Liver (tissue), 9 donors: ENCODE results near the gene AGFG1. TPM values are rescaled to one million over a fixed set of nuclear protein-coding genes. Genes with fewer than 3 reads are reported as not detected.

Experiments used
- DNase-seq: peaks from one replicate; pipeline ENCODE4 v3.0.0-alpha.2; 2017; ENCODE audit warnings: low spot score
- H3K27ac ChIP-seq, 2 donors: one replicate each; pipeline ENCODE4 v1.7.0; 2013; ENCODE audit warnings: inconsistent platforms in 2 of 2, low read length in 2 of 2, control low read depth in 1 of 2, low read depth in 1 of 2, mild to moderate bottlenecking in 1 of 2
- H3K27me3 ChIP-seq, 4 donors: one replicate each; pipeline versions ENCODE4 v1.6.1 to v1.7.0; 2013; ENCODE audit warnings: low read length in 3 of 4, inconsistent platforms in 1 of 4, mild to moderate bottlenecking in 1 of 4, moderate library complexity in 1 of 4; ENCODE audit not compliant: control insufficient read depth in 4 of 4, insufficient read depth in 4 of 4
- H3K36me3 ChIP-seq, 4 donors: one replicate each; pipeline versions ENCODE4 v1.6.1 to v1.7.0; 2013; ENCODE audit warnings: low read length in 3 of 4, mild to moderate bottlenecking in 3 of 4, low read depth in 1 of 4, moderate library complexity in 1 of 4; ENCODE audit not compliant: control insufficient read depth in 4 of 4, insufficient read depth in 3 of 4
- H3K4me1 ChIP-seq, 4 donors: one replicate each; pipeline versions ENCODE4 v1.6.1 to v1.7.0; 2013; ENCODE audit warnings: low read length in 3 of 4, mild to moderate bottlenecking in 3 of 4, moderate library complexity in 1 of 4; ENCODE audit not compliant: control insufficient read depth in 4 of 4, insufficient read depth in 4 of 4
- H3K4me3 ChIP-seq, 3 donors: one replicate each; pipeline versions ENCODE4 v1.6.1 to v1.7.0; 2013; ENCODE audit warnings: low read length in 3 of 3, control low read depth in 1 of 3, low read depth in 1 of 3, mild to moderate bottlenecking in 1 of 3
- H3K9ac ChIP-seq, 2 donors: one replicate each; pipeline ENCODE4 v1.7.0; 2013; ENCODE audit warnings: low read length in 2 of 2, mild to moderate bottlenecking in 2 of 2, moderate library complexity in 2 of 2, control low read depth in 1 of 2, low read depth in 1 of 2
- H3K9me3 ChIP-seq, 4 donors: one replicate each; pipeline versions ENCODE4 v1.6.1 to v1.7.0; 2013; ENCODE audit warnings: low read length in 3 of 4; ENCODE audit not compliant: control insufficient read depth in 4 of 4
- ATF3 ChIP-seq: IDR thresholded peaks from 2 replicates; pipeline ENCODE4 v1.6.1; 2016; ENCODE audit warnings: antibody characterized with exemption
- EGR1 ChIP-seq, 2 donors: IDR thresholded peaks; 2 replicates each; pipeline ENCODE4 v1.6.1; 2016 to 2018; ENCODE audit warnings: antibody characterized with exemption in 2 of 2, low read depth in 2 of 2
- FOXA1 ChIP-seq: IDR thresholded peaks from 2 replicates; pipeline ENCODE4 v1.6.1; 2016; ENCODE audit warnings: antibody characterized with exemption
- GABPA ChIP-seq, 2 donors: IDR thresholded peaks in 1 of 2; conservative IDR thresholded peaks in 1 of 2; 2 replicates each; pipeline ENCODE4 v1.6.1; 2016; ENCODE audit warnings: antibody characterized with exemption in 2 of 2, mild to moderate bottlenecking in 1 of 2, moderate library complexity in 1 of 2
- HNF4A ChIP-seq, 2 donors: conservative IDR thresholded peaks; 2 replicates each; pipeline ENCODE4 v1.6.1; 2016; ENCODE audit warnings: antibody characterized with exemption in 2 of 2, mild to moderate bottlenecking in 2 of 2
- JUND ChIP-seq, 2 donors: IDR thresholded peaks; 2 replicates each; pipeline ENCODE4 v1.6.1; 2016; ENCODE audit warnings: antibody characterized with exemption in 2 of 2
- NR2F2 ChIP-seq: IDR thresholded peaks from 2 replicates; pipeline ENCODE4 v1.6.1; 2016; ENCODE audit warnings: antibody characterized with exemption
- RAD21 ChIP-seq, 2 donors: IDR thresholded peaks; 2 replicates each; pipeline ENCODE4 v1.6.1; 2016; ENCODE audit warnings: antibody characterized with exemption in 2 of 2, mild to moderate bottlenecking in 2 of 2
- RXRA ChIP-seq, 2 donors: IDR thresholded peaks; 2 replicates each; pipeline ENCODE4 v1.6.1; 2017 to 2018; ENCODE audit warnings: antibody characterized with exemption in 2 of 2, mild to moderate bottlenecking in 1 of 2
- SP1 ChIP-seq: IDR thresholded peaks from 2 replicates; pipeline ENCODE4 v1.6.1; 2018; ENCODE audit warnings: antibody characterized with exemption, mild to moderate bottlenecking
- TAF1 ChIP-seq: conservative IDR thresholded peaks from 2 replicates; pipeline ENCODE4 v1.6.1; 2016; ENCODE audit warnings: antibody characterized with exemption, mild to moderate bottlenecking
- YY1 ChIP-seq: IDR thresholded peaks from 2 replicates; pipeline ENCODE4 v1.6.1; 2016; ENCODE audit warnings: antibody characterized with exemption, mild to moderate bottlenecking
- WGBS: extraction: QIAGEN DNeasy Blood & Tissue Kit; methylation state at CpG from one replicate; pipeline ENCODE4 v1.1.7; 2013; 5-methylcytosine and 5-hydroxymethylcytosine counted together
- polyA plus RNA-seq, 2 donors: library from polyadenylated mRNA; stranded (reverse) in 1 of 2; unstranded in 1 of 2; fragments of 200-250 nt in 1 of 2; fragments of >200 nt in 1 of 2; fragmentation: Nextera tagmentation in 1 of 2; extraction: Ambion mirVana in 1 of 2; gene quantifications; one replicate each; pipeline versions ENCODE4 v1.2.1 to v1.2.3, GENCODE V29; 2013 to 2015
- total RNA-seq, 2 donors: library from RNA; depleted of rRNA; stranded (reverse); fragments of >200 nt; gene quantifications; one replicate each; pipeline ENCODE4 v1.2.3, GENCODE V29; 2014
- TF ChIP-seq, protein P1 (sequence below): IDR thresholded peaks from 2 replicates; pipeline ENCODE4 v1.6.1; 2016; ENCODE audit warnings: antibody characterized with exemption
- TF ChIP-seq, protein P2 (sequence below): fragments of 150-350 bp; IDR thresholded peaks from 2 replicates; pipeline ENCODE4 v1.5.1; 2017; ENCODE audit warnings: improper control_type of control experiment, low read depth, low read length; ENCODE audit not compliant: missing input control
- TF ChIP-seq, protein P3 (sequence below): IDR thresholded peaks from 2 replicates; pipeline ENCODE4 v1.6.1; 2016; ENCODE audit warnings: antibody characterized with exemption
- TF ChIP-seq, protein P4 (sequence below): IDR thresholded peaks from 2 replicates; pipeline ENCODE4 v1.6.1; 2016; ENCODE audit warnings: antibody characterized with exemption, mild to moderate bottlenecking
- donor health status: healthy.
- donor health status: healthy.
- donor health status: healthy.
- donor health status: healthy.
- donor health status: healthy.

The AGFG1 gene
- total and polyA plus RNA-seq, 4 donors = 8.5 to 49.7 (median 23.7) TPM

GRCh38 chr2:227566012-227566411 lies 94.1 kb downstream of the AGFG1 start:
- no peaks in the 10 kb centered on the region for H3K4me1 ChIP-seq
- TF ChIP-seq TAF1 = no peak
- TF ChIP-seq YY1 = no peak
- TF ChIP-seq GABPA (IDR thresholded peaks at IDR 0.05 in 1 of 2, conservative IDR thresholded peaks at IDR 0.05 in 1 of 2) = no peak
- TF ChIP-seq, protein P1, sequence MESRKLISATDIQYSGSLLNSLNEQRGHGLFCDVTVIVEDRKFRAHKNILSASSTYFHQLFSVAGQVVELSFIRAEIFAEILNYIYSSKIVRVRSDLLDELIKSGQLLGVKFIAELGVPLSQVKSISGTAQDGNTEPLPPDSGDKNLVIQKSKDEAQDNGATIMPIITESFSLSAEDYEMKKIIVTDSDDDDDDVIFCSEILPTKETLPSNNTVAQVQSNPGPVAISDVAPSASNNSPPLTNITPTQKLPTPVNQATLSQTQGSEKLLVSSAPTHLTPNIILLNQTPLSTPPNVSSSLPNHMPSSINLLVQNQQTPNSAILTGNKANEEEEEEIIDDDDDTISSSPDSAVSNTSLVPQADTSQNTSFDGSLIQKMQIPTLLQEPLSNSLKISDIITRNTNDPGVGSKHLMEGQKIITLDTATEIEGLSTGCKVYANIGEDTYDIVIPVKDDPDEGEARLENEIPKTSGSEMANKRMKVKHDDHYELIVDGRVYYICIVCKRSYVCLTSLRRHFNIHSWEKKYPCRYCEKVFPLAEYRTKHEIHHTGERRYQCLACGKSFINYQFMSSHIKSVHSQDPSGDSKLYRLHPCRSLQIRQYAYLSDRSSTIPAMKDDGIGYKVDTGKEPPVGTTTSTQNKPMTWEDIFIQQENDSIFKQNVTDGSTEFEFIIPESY = no peak
- TF ChIP-seq, protein P2, sequence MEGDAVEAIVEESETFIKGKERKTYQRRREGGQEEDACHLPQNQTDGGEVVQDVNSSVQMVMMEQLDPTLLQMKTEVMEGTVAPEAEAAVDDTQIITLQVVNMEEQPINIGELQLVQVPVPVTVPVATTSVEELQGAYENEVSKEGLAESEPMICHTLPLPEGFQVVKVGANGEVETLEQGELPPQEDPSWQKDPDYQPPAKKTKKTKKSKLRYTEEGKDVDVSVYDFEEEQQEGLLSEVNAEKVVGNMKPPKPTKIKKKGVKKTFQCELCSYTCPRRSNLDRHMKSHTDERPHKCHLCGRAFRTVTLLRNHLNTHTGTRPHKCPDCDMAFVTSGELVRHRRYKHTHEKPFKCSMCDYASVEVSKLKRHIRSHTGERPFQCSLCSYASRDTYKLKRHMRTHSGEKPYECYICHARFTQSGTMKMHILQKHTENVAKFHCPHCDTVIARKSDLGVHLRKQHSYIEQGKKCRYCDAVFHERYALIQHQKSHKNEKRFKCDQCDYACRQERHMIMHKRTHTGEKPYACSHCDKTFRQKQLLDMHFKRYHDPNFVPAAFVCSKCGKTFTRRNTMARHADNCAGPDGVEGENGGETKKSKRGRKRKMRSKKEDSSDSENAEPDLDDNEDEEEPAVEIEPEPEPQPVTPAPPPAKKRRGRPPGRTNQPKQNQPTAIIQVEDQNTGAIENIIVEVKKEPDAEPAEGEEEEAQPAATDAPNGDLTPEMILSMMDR = no peak
- TF ChIP-seq JUND (IDR thresholded peaks at IDR 0.05) = no peak
- TF ChIP-seq, protein P3, sequence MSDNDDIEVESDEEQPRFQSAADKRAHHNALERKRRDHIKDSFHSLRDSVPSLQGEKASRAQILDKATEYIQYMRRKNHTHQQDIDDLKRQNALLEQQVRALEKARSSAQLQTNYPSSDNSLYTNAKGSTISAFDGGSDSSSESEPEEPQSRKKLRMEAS = no peak
- TF ChIP-seq, protein P4, sequence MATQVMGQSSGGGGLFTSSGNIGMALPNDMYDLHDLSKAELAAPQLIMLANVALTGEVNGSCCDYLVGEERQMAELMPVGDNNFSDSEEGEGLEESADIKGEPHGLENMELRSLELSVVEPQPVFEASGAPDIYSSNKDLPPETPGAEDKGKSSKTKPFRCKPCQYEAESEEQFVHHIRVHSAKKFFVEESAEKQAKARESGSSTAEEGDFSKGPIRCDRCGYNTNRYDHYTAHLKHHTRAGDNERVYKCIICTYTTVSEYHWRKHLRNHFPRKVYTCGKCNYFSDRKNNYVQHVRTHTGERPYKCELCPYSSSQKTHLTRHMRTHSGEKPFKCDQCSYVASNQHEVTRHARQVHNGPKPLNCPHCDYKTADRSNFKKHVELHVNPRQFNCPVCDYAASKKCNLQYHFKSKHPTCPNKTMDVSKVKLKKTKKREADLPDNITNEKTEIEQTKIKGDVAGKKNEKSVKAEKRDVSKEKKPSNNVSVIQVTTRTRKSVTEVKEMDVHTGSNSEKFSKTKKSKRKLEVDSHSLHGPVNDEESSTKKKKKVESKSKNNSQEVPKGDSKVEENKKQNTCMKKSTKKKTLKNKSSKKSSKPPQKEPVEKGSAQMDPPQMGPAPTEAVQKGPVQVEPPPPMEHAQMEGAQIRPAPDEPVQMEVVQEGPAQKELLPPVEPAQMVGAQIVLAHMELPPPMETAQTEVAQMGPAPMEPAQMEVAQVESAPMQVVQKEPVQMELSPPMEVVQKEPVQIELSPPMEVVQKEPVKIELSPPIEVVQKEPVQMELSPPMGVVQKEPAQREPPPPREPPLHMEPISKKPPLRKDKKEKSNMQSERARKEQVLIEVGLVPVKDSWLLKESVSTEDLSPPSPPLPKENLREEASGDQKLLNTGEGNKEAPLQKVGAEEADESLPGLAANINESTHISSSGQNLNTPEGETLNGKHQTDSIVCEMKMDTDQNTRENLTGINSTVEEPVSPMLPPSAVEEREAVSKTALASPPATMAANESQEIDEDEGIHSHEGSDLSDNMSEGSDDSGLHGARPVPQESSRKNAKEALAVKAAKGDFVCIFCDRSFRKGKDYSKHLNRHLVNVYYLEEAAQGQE = no peak
- TF ChIP-seq NR2F2 = no peak
- no peak for TF ChIP-seq FOXA1
- no peak for TF ChIP-seq RAD21 (IDR thresholded peaks at IDR 0.05)
- TF ChIP-seq ATF3 = no peak
- no peaks in the 10 kb centered on the region for H3K9me3 ChIP-seq
- H3K9ac ChIP-seq = no peak overlapping the region
- no peaks in the 10 kb centered on the region for H3K27me3 ChIP-seq
- no peaks in the 10 kb centered on the region for H3K36me3 ChIP-seq
- H3K4me3 ChIP-seq = no peak overlapping the region
- WGBS = 65% methylated on average over 3 of the region's 3 CpGs
- H3K27ac ChIP-seq = no peak overlapping the region
- DNase-seq = no peak

GRCh38 chr2:227568852-227569169 lies 96.9 kb downstream of the AGFG1 start:
- H3K4me3 ChIP-seq = no peak overlapping the region
- H3K4me1 ChIP-seq = no peaks in the 10 kb centered on the region
- no peak for DNase-seq
- no peaks in the 10 kb centered on the region for H3K36me3 ChIP-seq
- no peaks in the 10 kb centered on the region for H3K27me3 ChIP-seq
- no peaks in the 10 kb centered on the region for H3K9me3 ChIP-seq
- H3K9ac ChIP-seq = no peak overlapping the region
- H3K27ac ChIP-seq = no peak overlapping the region
- WGBS = 91% methylated on average over 2 of the region's 2 CpGs
- TF ChIP-seq, protein P3 = no peak
- TF ChIP-seq SP1 (no peak), GABPA (IDR thresholded peaks at IDR 0.05 in 1 of 2, conservative IDR thresholded peaks at IDR 0.05 in 1 of 2) (no peak), RXRA (IDR thresholded peaks at IDR 0.05) (no peak), FOXA1 (no peak), ATF3 (no peak), EGR1 (IDR thresholded peaks at IDR 0.05; ENCODE audit: low read depth in 2 of 2) (no peak), HNF4A (conservative IDR thresholded peaks at IDR 0.05) (no peak), RAD21 (IDR thresholded peaks at IDR 0.05) (no peak), NR2F2 (no peak), YY1 (no peak)
- TF ChIP-seq, protein P1 = no peak
- TF ChIP-seq, protein P2 = no peak
